Large intestine (tissue), 3 donors: ENCODE data around the gene BICD2. TPM values are rescaled to one million over a fixed set of nuclear protein-coding genes. Genes with fewer than 3 reads are reported as not detected.

Experiments used
- DNase-seq, 2 donors: peaks; one replicate each; pipeline versions ENCODE4 v3.0.0 to v3.0.0-alpha.2; 2013
- H3K27ac ChIP-seq: one replicate; pipeline ENCODE4 v1.5.1; 2013; ENCODE audit warnings: low read length
- H3K27me3 ChIP-seq: 2 replicates; pipeline ENCODE4 v1.6.1; 2013; ENCODE audit warnings: low read length; ENCODE audit not compliant: control insufficient read depth, insufficient read depth
- H3K36me3 ChIP-seq: 2 replicates; pipeline ENCODE4 v1.6.1; 2013; ENCODE audit warnings: low read length; ENCODE audit not compliant: control insufficient read depth, insufficient read depth
- H3K4me1 ChIP-seq: one replicate; pipeline ENCODE4 v1.6.1; 2013; ENCODE audit warnings: low read length; ENCODE audit not compliant: control insufficient read depth, insufficient read depth
- H3K4me3 ChIP-seq: one replicate; pipeline ENCODE4 v1.5.1; 2013; ENCODE audit warnings: low read length
- H3K9me3 ChIP-seq: one replicate; pipeline ENCODE4 v1.6.1; 2013; ENCODE audit warnings: mild to moderate bottlenecking, low read depth, low read length, moderate library complexity; ENCODE audit not compliant: control insufficient read depth
- WGBS: methylation state at CpG from one replicate; pipeline ENCODE4 v1.1.5; 2013; ENCODE audit warnings: low lambda C conversion rate; ENCODE audit not compliant: insufficient coverage; 5-methylcytosine and 5-hydroxymethylcytosine counted together
- polyA plus RNA-seq: library from polyadenylated mRNA; unstranded; fragments of 120-200 nt; gene quantifications from one replicate; pipeline ENCODE4 v1.2.1, GENCODE V29; 2013

Gene BICD2
- polyA plus RNA-seq, 1 donor: 11.8 TPM

DNA sequence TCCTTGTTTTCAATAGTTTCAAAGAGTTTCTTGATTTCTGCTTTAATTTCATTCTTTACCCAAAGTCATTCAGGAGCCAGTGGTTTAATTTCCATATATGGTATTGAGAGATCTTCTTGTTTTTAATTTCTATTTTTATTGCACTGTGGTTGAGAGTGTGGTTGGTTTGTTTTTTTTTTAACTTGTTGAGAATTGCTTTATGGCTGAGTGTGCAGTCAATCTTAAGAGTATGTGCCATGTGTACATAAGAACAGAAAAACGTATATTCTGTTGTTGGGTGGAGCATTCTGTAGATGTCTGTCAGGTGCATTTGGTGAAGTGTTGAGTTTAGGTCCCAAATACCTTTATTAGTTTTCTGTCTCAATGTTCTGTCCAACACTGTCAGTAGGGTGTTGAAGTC, 68.0 kb downstream of the BICD2 start:
- no peak for DNase-seq
- no CpG with 5 or more reads among the region's 1 CpG for WGBS
- no peaks in the 10 kb centered on the region for H3K4me1 ChIP-seq
- no peaks in the 10 kb centered on the region for H3K27me3 ChIP-seq
- no peak overlapping the region for H3K27ac ChIP-seq
- peaks cover 6% of the 10 kb centered on the region for H3K9me3 ChIP-seq
- H3K36me3 ChIP-seq: no peaks in the 10 kb centered on the region
- no peak overlapping the region for H3K4me3 ChIP-seq

DNA sequence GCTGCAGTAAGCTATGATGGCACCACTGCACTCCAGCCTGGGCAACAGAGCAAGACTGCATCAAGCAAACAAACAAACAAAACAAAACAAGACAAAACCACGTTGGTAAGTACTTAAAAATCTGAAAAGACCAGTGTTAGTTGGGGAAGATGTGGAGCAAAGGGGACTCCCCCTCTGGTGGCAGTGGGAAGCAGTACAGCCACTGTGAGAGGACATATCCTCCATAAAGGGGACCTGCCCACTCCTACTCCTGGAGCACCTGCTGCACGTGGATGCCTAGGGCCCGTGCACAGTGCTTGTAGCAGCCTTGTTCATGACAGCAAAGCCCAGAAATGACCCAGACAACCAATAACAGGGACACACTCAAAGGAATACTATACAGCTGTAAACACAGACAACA, 77.7 kb downstream of the BICD2 start:
- Histone ChIP-seq H3K27ac (no peak overlapping the region), H3K4me1 (no peaks in the 10 kb centered on the region), H3K4me3 (no peak overlapping the region), H3K9me3 (peaks cover 5% of the 10 kb centered on the region), H3K36me3 (no peaks in the 10 kb centered on the region), H3K27me3 (no peaks in the 10 kb centered on the region)
- DNase-seq: no peak
- no CpG with 5 or more reads among the region's 3 CpGs for whole genome bisulfite sequencing

DNA sequence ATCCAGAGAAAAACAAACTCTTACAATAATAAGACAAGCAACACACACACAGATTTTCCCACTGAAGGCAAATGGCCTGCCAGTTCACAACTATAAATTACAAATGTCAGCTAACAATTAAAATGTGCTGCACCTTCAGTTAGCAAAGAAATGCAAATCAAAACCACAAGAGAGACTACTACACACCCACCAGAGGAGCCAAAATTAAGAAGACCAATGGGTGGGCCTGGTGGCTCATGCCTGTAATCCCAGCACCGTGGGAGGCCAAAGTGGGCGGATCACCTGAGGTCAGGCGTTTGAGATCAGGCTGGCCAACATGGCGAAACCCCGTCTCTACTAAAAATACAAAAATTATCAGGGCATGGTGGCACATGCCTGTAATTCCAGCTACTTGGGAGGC, 79.6 kb downstream of the BICD2 start:
- Histone ChIP-seq H3K4me3 (no peak overlapping the region), H3K27ac (no peak overlapping the region), H3K4me1 (no peaks in the 10 kb centered on the region), H3K27me3 (no peaks in the 10 kb centered on the region), H3K9me3 (no peaks in the 10 kb centered on the region), H3K36me3 (no peaks in the 10 kb centered on the region)
- DNase-seq: no peak
- no CpG with 5 or more reads among the region's 5 CpGs for WGBS

DNA sequence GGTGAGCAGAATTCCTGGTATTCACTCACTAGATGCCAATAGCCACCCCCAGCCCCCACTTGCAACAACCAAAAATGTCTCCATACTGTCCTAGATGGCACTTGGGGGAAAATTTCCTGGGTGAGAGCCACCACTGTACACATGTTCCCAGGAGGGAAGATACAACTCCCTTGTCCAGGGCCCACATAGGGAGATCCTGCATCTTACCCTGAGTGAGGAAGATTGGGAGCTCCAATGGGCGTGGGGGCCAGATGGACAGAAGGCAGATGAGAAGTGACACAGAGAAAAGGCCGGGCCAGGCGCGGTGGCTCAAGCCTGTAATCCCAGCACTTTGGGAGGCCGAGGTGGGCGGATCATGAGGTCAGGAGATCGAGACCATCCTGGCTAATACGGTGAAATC, 82.4 kb downstream of the BICD2 start:
- Histone ChIP-seq H3K36me3 (no peaks in the 10 kb centered on the region), H3K9me3 (no peaks in the 10 kb centered on the region), H3K27ac (no peak overlapping the region), H3K4me3 (no peak overlapping the region), H3K4me1 (no peaks in the 10 kb centered on the region), H3K27me3 (no peaks in the 10 kb centered on the region)
- no CpG with 5 or more reads among the region's 8 CpGs for WGBS
- DNase-seq: no peak

DNA sequence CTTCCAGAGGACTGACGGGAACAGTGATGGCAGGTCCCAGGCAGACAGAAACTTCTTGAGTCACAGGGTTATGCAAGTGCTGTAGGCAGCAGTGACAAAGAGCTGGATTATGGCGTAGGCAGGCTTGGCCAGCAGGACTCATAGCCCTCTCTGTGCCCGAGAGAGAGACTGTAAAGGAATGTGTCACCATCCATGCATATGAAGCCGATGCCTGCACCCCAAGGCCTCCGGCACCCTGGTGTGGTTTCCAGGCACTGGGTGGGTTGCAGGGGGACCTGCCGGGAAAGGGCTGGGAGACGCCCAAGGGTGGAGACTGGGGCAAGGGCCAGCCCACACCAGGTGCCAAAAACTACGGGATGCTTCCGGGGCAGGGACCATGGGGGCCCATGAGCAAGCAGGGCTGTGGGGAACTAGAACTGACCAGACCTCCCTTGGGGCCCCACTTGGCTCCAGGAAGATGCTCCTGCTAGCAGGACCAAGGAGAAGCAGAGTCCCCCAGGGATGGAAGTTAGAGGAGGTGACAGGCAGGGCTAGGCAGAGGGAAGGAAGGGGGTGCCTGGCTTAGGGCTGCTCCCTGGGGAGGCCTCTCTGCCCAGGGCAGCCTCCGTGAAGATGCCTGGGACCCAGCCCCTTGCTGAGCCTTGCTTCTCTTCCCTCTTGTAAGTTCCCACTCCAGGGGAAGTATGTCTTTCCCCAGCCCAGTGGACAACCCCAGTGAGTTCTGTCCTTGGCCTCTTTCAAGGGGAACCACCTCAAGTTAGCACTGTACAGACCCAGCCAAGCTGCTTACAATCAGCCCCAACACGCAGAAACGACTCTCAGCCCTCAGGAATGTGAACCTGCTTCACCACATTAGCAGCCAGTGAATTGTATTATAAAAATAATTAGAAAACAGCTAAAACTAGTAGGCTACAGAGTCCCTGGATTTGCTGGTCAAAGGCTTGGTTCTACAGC, 84.2 kb downstream of the BICD2 start:
- Histone ChIP-seq H3K27me3 (no peaks in the 10 kb centered on the region), H3K4me3 (no peak overlapping the region), H3K4me1 (no peaks in the 10 kb centered on the region), H3K36me3 (no peaks in the 10 kb centered on the region), H3K9me3 (no peaks in the 10 kb centered on the region), H3K27ac (no peak overlapping the region)
- no peak for DNase-seq
- WGBS: no CpG with 5 or more reads among the region's 12 CpGs

DNA sequence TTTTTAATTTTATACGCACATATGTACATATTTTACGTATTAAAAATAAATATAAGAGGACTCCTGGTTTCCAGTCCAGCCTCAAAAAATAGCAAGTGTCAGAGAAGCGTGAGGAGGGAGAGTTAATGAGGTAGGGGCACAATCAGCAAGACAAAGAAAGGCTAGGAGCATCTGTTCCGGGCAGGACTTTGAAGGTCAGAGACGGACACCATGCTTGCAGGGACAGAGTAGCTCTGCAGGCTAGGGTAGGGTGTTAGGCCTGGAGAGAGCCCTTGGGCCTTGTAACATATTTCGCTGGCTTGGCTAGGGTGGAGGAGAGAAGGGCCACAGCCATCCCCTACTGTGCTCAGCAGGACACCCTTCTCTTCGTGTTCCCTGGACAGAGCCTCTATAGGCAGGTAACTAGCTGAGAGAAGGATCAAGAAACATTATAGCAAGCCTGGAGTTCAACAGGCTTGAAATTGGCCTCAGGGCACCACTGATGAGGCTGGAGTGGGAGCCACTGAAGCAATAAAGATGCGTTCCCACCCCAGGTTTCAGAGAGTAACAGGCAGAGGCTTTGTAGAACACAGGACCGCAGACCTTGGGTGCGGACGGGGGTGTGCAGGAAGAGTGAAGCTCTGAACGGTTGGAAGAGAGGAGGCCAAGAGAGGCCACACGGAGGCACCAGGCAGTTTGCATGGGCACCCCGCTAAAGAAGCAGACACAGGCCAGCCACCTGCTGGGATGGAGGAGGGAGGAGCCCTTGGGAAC, 85.0 kb downstream of the BICD2 start:
- H3K4me1 ChIP-seq: no peaks in the 10 kb centered on the region
- H3K27me3 ChIP-seq: no peaks in the 10 kb centered on the region
- WGBS: 96% methylated on average over 3 of the region's 14 CpGs
- no peak overlapping the region for H3K27ac ChIP-seq
- no peak for DNase-seq
- H3K9me3 ChIP-seq: no peaks in the 10 kb centered on the region
- no peaks in the 10 kb centered on the region for H3K36me3 ChIP-seq
- no peak overlapping the region for H3K4me3 ChIP-seq

DNA sequence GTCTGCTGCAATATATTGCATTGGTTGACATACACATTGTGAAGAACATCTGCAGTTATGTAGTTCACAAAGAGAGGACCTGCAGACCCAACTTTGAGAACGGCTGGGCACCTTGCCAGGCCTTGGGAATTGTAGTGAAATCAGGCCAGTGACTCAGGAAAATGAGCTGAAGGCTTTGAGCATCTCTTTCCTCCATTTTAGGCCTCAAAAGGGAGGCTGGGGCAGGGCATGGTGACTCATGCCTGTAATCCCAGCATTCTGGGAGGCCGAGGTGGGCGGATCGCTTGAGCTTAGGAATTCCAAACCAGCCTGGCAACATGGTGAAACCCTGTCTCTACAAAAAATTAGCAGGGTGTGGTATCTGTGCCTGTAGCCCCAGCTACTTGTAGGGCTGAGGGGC, 93.3 kb downstream of the BICD2 start:
- H3K9me3 ChIP-seq: no peaks in the 10 kb centered on the region
- no peak overlapping the region for H3K27ac ChIP-seq
- H3K36me3 ChIP-seq: peaks cover 9% of the 10 kb centered on the region
- H3K4me1 ChIP-seq: peaks cover 5% of the 10 kb centered on the region
- no peak for DNase-seq
- no CpG with 5 or more reads among the region's 4 CpGs for WGBS
- H3K4me3 ChIP-seq: no peak overlapping the region
- H3K27me3 ChIP-seq: no peaks in the 10 kb centered on the region

DNA sequence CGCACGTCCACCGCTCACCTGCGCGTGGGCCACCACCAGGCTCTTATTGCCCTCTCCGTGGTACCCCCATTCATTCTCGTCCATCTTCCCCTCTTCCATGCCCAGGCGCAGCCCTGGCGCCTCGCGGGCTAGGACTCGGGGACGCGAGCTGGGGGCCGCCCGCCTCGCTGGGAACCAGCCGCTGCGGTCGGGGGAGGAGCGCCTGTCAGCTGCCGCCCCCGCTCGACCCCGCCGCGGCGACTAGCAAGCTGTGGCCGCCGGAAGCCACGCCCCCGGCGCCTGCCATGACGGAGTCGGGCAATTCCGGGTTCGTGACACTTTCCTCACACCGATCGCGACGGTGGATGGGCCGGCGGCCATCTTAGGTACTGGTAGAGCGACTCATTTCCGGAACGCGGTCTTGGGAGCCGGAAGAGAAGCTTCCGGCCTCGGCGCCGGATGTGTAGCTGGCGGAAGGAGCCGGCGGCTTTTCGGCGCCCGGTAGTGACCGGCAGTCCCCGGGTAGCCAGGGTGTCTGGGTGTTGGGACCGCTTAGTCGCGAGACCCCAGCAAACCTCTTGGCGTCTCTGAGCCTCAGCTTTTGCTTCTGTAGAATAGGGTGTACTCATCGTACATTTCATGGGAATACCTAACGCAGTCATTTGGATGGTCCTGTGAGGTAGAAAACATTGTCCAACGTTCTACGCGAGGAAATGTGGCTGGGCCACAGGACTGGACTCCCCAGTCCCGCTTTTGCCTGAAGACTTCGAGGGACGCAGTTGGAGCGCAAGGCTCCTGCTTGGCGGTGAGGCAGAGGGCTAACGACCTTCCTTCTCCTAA, 94.5 kb downstream of the BICD2 start, which contains the start of gene IPPK:
TSS of gene IPPK (minus strand) at position 242 of the 819 bp plus-strand sequence. CDS start at position 99, 143 bp downstream.
- DNase-seq: peak; percentile 99
- Histone ChIP-seq H3K36me3 (peaks cover 13% of the 10 kb centered on the region), H3K9me3 (no peaks in the 10 kb centered on the region), H3K4me1 (peaks cover 5% of the 10 kb centered on the region), H3K27me3 (no peaks in the 10 kb centered on the region), H3K27ac (peak within 1 kb of the TSS; percentile 63), H3K4me3 (peak within 1 kb of the TSS; percentile 93)
- WGBS: no CpG with 5 or more reads among the region's 75 CpGs

DNA sequence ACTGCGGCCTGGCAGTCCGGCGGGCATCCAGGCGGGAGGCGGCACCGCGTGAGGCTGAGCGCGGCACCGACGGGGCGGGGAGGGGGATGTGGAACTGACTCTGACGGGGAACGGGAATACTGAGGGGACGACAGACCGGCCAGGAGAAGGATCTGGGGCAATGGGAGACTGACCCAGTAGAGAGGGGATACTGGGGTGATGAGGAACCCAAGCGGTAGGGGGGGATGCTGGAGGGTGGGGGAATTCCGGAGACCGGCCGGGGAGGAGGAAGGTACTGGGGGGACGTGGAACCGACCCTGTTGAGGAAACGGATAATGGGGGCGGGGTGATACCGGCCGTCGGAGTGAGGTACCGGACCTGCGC, 95.1 kb downstream of the BICD2 start:
- peaks cover 5% of the 10 kb centered on the region for H3K4me1 ChIP-seq
- peak overlapping the region; percentile 59 for H3K27ac ChIP-seq
- WGBS: no CpG with 5 or more reads among the region's 29 CpGs
- peak overlapping the region; percentile 93 for H3K4me3 ChIP-seq
- H3K27me3 ChIP-seq: no peaks in the 10 kb centered on the region
- peak in 1 of 2 donors; percentile 49 for DNase-seq
- H3K9me3 ChIP-seq: no peaks in the 10 kb centered on the region
- peaks cover 13% of the 10 kb centered on the region for H3K36me3 ChIP-seq
